Measurements from ENCODE around the gene OR2T35.
"Not testable (repeated sequence)": the region's sequence is repeated elsewhere in the genome, so short reads cannot be mapped to it uniquely, and the experiment has no call there.

The OR2T35 gene

GRCh38 chr1:248645178-248645577 is at the start of gene OR2T35:
OR2T35 (minus strand) TSS chr1:248645278; CDS start chr1:248639258, 6,020 bp downstream.
- DNase-seq (ENCODE audit: low read depth): not testable (repeated sequence)

- DNase-seq (ENCODE audit: low read depth): no peak
These were observed 46.6 kb upstream of the OR2T35 start for GRCh38 chr1:248691567-248692155.

GRCh38 chr1:248688527-248689298 is 43.6 kb upstream of the OR2T35 start:
- no peak for DNase-seq (ENCODE audit: low read depth)

- DNase-seq (ENCODE audit: low read depth): no peak
These were observed 41.7 kb upstream of the OR2T35 start for GRCh38 chr1:248686815-248687214.

- no peak for DNase-seq (ENCODE audit: low read depth)
These were observed 36.6 kb upstream of the OR2T35 start for GRCh38 chr1:248681651-248682050.

- DNase-seq (ENCODE audit: low read depth): no peak
These were observed 24.9 kb upstream of the OR2T35 start for GRCh38 chr1:248670003-248670402.

GRCh38 chr1:248663453-248664328 is 18.6 kb upstream of the OR2T35 start:
- not testable (repeated sequence) for DNase-seq (ENCODE audit: low read depth)

- not testable (repeated sequence) for DNase-seq (ENCODE audit: low read depth)
These were observed 11.7 kb upstream of the OR2T35 start for GRCh38 chr1:248656797-248657196.

- not testable (repeated sequence) for DNase-seq (ENCODE audit: low read depth)
These were observed 10.3 kb upstream of the OR2T35 start, which contains the start of gene OR2T27 for GRCh38 chr1:248655354-248655753. OR2T27 (minus strand) TSS chr1:248655528; CDS start chr1:248650884, 4,644 bp downstream.

- DNase-seq (ENCODE audit: low read depth): not testable (repeated sequence)
These were observed 3.9 kb upstream of the OR2T35 start for GRCh38 chr1:248648770-248649536.

GRCh38 chr1:248642971-248643651 is 2.0 kb downstream of the OR2T35 start:
- DNase-seq (ENCODE audit: low read depth): not testable (repeated sequence)

GRCh38 chr1:248641583-248641982 is 3.5 kb downstream of the OR2T35 start:
- not testable (repeated sequence) for DNase-seq (ENCODE audit: low read depth)

GRCh38 chr1:248640906-248641305 is 4.2 kb downstream of the OR2T35 start:
- DNase-seq (ENCODE audit: low read depth): not testable (repeated sequence)

- DNase-seq (ENCODE audit: low read depth): not testable (repeated sequence)
These were observed 5.4 kb downstream of the OR2T35 start for GRCh38 chr1:248639652-248640051.

- DNase-seq (ENCODE audit: low read depth): not testable (repeated sequence)
These were observed 8.5 kb downstream of the OR2T35 start for GRCh38 chr1:248636612-248637011.

- DNase-seq (ENCODE audit: low read depth): not testable (repeated sequence)
These were observed 10.1 kb downstream of the OR2T35 start, which contains the start of gene OR2T11 for GRCh38 chr1:248634991-248635390. OR2T11 (minus strand) TSS chr1:248635091; CDS start chr1:248627128, 7,963 bp downstream.

- DNase-seq (ENCODE audit: low read depth): no peak
These were observed 13.6 kb downstream of the OR2T35 start for GRCh38 chr1:248631354-248632008.

- DNase-seq (ENCODE audit: low read depth): no peak
These were observed 14.5 kb downstream of the OR2T35 start for GRCh38 chr1:248630551-248630950.

- DNase-seq (ENCODE audit: low read depth): no peak
These were observed 16.9 kb downstream of the OR2T35 start for GRCh38 chr1:248627971-248628844.

All from fibroblast of the conjunctiva (primary cell).